Urothelium cell line (cell line): ENCODE measurements around the gene TBX20.
"Not testable (repeated sequence)": the region's sequence is repeated elsewhere in the genome, so short reads cannot be mapped to it uniquely, and the experiment has no call there.

Experiments
- DNase-seq: peaks from one replicate; pipeline ENCODE4 v3.0.0; 2011; ENCODE audit warnings: low spot score, mixed read lengths
- FAIRE-seq: peaks from 2 replicates; lab custom pipeline; 2011; peaks lifted over from hg19 to GRCh38; lab: Jason Lieb, UNC

The TBX20 gene

DNA sequence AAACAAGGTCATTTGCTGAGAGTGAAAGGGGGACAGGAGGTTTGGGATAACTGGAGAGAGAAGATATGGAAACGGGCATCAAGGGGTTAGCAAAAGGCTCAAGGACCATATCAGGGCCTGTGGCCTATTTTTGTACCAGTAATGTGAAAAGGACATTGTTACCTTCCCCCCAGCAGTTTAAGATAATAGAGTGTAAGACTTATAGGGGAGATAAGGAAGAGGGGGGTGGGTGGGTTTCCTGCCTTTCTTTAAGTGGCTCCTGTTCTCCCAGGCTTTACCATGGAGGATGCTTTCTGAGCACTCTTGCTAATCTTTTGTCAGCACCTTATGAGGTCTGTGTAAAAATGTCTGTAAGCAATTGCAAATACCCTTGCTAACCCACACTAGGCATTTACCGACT lies 80.7 kb downstream of the TBX20 start:
- not testable (repeated sequence) for DNase-seq, FAIRE-seq

DNA sequence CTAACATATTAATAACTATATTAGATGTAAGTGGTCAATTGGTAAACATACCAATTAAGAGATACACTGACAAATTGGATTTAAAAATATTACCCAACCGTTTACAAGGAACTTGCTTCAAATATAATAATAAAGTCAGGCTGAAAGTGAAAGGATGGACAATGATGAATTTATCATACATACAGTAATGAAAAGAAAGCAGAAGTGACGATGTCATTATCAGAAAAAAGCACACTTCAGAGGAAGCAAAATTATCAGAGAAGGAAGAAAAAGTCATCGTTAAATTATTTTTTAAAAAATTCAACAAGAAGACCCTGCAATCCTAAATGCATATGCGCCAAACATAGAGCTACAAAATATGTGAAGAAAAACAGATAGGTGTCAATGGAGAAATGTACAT lies 81.8 kb downstream of the TBX20 start:
- not testable (repeated sequence) for DNase-seq, FAIRE-seq

DNA sequence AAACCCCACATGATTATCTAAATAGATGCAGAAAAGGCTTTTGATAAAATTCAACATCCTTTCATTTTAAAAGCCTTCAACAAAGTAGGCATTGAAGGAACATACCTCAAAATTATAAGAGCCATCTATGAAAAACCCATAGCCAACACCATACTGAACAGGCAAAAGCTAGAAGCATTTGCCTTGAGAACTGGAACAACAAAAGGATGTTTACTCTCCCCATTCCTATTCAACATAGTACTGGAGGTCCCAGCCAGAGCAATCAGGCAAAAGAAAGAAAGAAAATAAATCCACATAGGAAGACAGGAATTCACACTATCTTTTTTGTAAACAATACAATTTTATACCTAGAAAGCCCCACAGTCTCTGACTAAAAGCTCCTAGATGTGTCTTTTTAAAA lies 86.2 kb downstream of the TBX20 start:
- FAIRE-seq, DNase-seq: not testable (repeated sequence)

DNA sequence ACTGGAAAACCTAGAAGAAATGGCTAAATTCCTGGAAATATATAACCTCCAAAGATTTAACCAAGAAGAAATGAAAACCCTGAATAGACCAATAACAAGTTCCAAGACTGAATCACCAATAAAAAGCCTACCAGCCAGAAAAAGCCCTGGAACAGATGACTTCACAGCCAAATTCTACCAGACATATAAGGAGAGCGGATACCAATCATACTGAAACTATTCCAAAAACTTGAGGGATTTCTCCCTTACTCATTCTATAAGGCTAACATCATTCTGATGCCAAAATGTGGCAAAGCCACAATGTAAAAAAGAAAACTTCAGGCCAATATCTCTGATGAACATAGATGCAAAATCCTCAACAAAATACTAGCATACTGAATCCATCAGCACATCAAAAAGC lies 86.7 kb downstream of the TBX20 start:
- not testable (repeated sequence) for FAIRE-seq, DNase-seq

DNA sequence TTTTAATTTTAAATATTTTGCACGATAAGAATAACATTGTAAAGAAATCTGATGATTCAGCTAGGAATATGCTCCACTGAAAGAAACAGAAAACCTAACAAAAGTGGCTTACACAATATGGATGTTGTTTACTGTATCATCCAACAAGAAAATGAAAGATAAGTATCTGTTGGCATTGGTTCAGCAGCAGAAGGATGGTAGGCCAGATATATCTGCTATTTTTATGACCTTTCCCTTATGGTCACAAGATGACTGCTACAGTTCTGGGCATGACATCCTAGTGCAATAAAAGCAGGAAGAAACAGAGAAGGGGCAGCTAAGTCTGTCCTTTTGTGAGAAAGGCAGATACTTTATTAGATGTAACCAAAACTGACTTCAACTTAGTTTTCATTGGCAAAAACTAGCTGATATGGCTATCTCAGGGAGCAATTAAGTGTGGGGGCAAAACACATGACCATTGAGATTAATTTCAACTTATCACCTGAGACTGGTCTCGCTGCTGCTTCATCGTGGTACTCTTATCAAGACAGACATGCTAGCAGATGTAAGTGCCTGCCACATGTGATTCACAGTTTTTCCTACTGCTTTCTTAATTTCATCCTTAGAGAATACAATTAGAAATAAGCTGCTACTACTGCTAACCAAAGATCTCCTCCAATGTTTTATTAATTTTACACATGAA lies 92.7 kb downstream of the TBX20 start:
- not testable (repeated sequence) for FAIRE-seq, DNase-seq
